HepG2 (cell line): Measurements from ENCODE around the gene CDC34. TPM values are rescaled to one million over a fixed set of nuclear protein-coding genes. Genes with fewer than 3 reads are reported as not detected.
A peak's percentile ranks its signal among the peaks of the same experiment; 100 is the strongest.

Experiments
- AGO2 ChIP-seq: fragments of 200-400 bp; formaldehyde crosslinking; optimal IDR thresholded peaks from 2 replicates; pipeline ENCODE3; 2017; ENCODE audit warnings: mild to moderate bottlenecking, low read depth, low read length, moderate library complexity
- ARID5B ChIP-seq: IDR thresholded peaks from 2 replicates; pipeline ENCODE4 v1.4.0; 2020; ENCODE audit warnings: mild to moderate bottlenecking, missing genetic modification reagents
- BHLHE40 ChIP-seq: IDR thresholded peaks from 2 replicates; pipeline ENCODE4 v1.6.1; 2011; ENCODE audit warnings: low read length, improper control_type of control experiment
- BRCA1 ChIP-seq: sonication (generic); formaldehyde crosslinking; IDR thresholded peaks from 2 replicates; pipeline ENCODE4 v1.4.0; 2020; ENCODE audit warnings: missing genetic modification reagents
- CBFB ChIP-seq: sonication (generic); formaldehyde crosslinking; IDR thresholded peaks from 2 replicates; pipeline ENCODE4 v1.4.0; 2020; ENCODE audit warnings: missing genetic modification reagents
- CSRNP1 ChIP-seq: sonication (generic); formaldehyde crosslinking; IDR thresholded peaks from 2 replicates; pipeline ENCODE4 v1.8.1; 2023; ENCODE audit warnings: mild to moderate bottlenecking, missing genetic modification reagents
- DBP ChIP-seq: sonication (generic); formaldehyde crosslinking; IDR thresholded peaks from 2 replicates; pipeline ENCODE4 v1.4.0; 2020; ENCODE audit warnings: missing genetic modification reagents; ENCODE audit errors: not compliant biosample characterization
- DPF2 ChIP-seq: sonication (generic); formaldehyde crosslinking; IDR thresholded peaks from 2 replicates; pipeline ENCODE4 v1.4.0; 2020; ENCODE audit warnings: mild to moderate bottlenecking, low read depth, missing genetic modification reagents, borderline replicate concordance
- HDAC2 ChIP-seq: sonication (generic); formaldehyde crosslinking; IDR thresholded peaks from 2 replicates; pipeline ENCODE4 v1.4.0; 2020; ENCODE audit warnings: missing genetic modification reagents
- HOXA3 ChIP-seq: sonication (generic); formaldehyde crosslinking; IDR thresholded peaks from 2 replicates; pipeline ENCODE4 v1.5.0; 2020; ENCODE audit warnings: missing genetic modification reagents
- HOXA9 ChIP-seq: sonication (generic); formaldehyde crosslinking; IDR thresholded peaks from 2 replicates; pipeline ENCODE4 v1.8.1; 2022; ENCODE audit warnings: missing genetic modification reagents, mild to moderate bottlenecking, moderate library complexity, borderline replicate concordance
- KLF13 ChIP-seq: sonication (generic); formaldehyde crosslinking; IDR thresholded peaks from 2 replicates; pipeline ENCODE4 v1.4.0; 2020; ENCODE audit warnings: mild to moderate bottlenecking, missing genetic modification reagents
- MBNL3 ChIP-seq: fragments of 250-450 bp; sonication (Bioruptor Pico); conservative IDR thresholded peaks from 2 replicates; pipeline ENCODE4 v1.8.0; 2022; ENCODE audit warnings: mild to moderate bottlenecking, inconsistent platforms
- MLLT10 ChIP-seq: sonication (generic); formaldehyde crosslinking; IDR thresholded peaks from 2 replicates; pipeline ENCODE4 v1.4.0; 2020; ENCODE audit warnings: missing genetic modification reagents
- NR1H2 ChIP-seq: sonication (generic); formaldehyde crosslinking; IDR thresholded peaks from 2 replicates; pipeline ENCODE4 v1.8.1; 2022; ENCODE audit warnings: low read depth, missing genetic modification reagents, borderline replicate concordance
- PRPF4 ChIP-seq: fragments of 200-400 bp; formaldehyde crosslinking; IDR thresholded peaks from 2 replicates; pipeline ENCODE4 v1.6.1; 2016; ENCODE audit warnings: low read length, low read depth; ENCODE audit not compliant: poor library complexity, severe bottlenecking
- REPIN1 ChIP-seq: sonication (generic); formaldehyde crosslinking; IDR thresholded peaks from 2 replicates; pipeline ENCODE4 v1.8.0; 2022; ENCODE audit warnings: missing genetic modification reagents, low read depth, mild to moderate bottlenecking, borderline replicate concordance
- SMC3 ChIP-seq: IDR thresholded peaks from 2 replicates; pipeline ENCODE4 v1.6.1; 2011; ENCODE audit warnings: low read length, improper control_type of control experiment
- STAG1 ChIP-seq: sonication (generic); formaldehyde crosslinking; IDR thresholded peaks from 2 replicates; pipeline ENCODE4 v1.4.0; 2020; ENCODE audit warnings: missing genetic modification reagents
- WIZ ChIP-seq: sonication (generic); formaldehyde crosslinking; IDR thresholded peaks from 2 replicates; pipeline ENCODE4 v1.5.1; 2020; ENCODE audit warnings: mild to moderate bottlenecking, missing genetic modification reagents
- ZNF225 ChIP-seq: sonication (generic); formaldehyde crosslinking; IDR thresholded peaks from 2 replicates; pipeline ENCODE4 v1.4.0; 2020; ENCODE audit warnings: mild to moderate bottlenecking, missing genetic modification reagents
- ZNF282 ChIP-seq: fragments of 450-650 bp; IDR thresholded peaks from 2 replicates; pipeline ENCODE4 v1.6.1; 2018; ENCODE audit not compliant: partially characterized antibody
- ZNF362 ChIP-seq: sonication (generic); formaldehyde crosslinking; IDR thresholded peaks from 2 replicates; pipeline ENCODE4 v1.4.0; 2020; ENCODE audit warnings: missing genetic modification reagents, mild to moderate bottlenecking, borderline replicate concordance
- ZNF678 ChIP-seq: sonication (generic); formaldehyde crosslinking; IDR thresholded peaks from 2 replicates; pipeline ENCODE4 v1.4.0; 2020; ENCODE audit warnings: mild to moderate bottlenecking, missing genetic modification reagents
- polyA plus RNA-seq, 8 experiments: library from polyadenylated mRNA; depleted of rRNA in 3 of 8; stranded (reverse) in 7 of 8; unstranded in 1 of 8; fragments of >200 nt; fragmentation: Illumina TruSeq in 4 of 8; extraction: Trizol in 4 of 8; gene quantifications; 2 replicates each; pipeline versions ENCODE4 v1.2.1 to v1.2.3, GENCODE V29; 2011 to 2016; ENCODE audit warnings: low read depth in 4 of 8, missing spikeins in 1 of 8, mixed read lengths in 1 of 8; ENCODE audit not compliant: insufficient read depth in 1 of 8
- total RNA-seq, 5 experiments: library from RNA; depleted of rRNA; stranded (reverse); fragments of >200 nt; fragmentation: Illumina TruSeq; extraction: Trizol; gene quantifications; 2 replicates each; pipeline ENCODE4 v1.2.3, GENCODE V29; 2016; ENCODE audit warnings: low read depth in 1 of 5

CDC34 gene
- total and polyA plus RNA-seq, 2 of the 13 experiments (the other 11 are each of a cell fraction or from before 2014, with no cell fraction given) = 138 to 150 TPM

- TF ChIP-seq HOXA9 (CRISPR knock-in tag) (no peak), ZNF362 (CRISPR knock-in tag) (peak; percentile 55; the same call in 1 of the 2 replicates), KLF13 (CRISPR knock-in tag) (no peak), ZNF225 (CRISPR knock-in tag) (peak; percentile 74; the same call in 1 of the 2 replicates), NR1H2 (no peak), BHLHE40 (no peak), HOXA3 (CRISPR knock-in tag) (peak; percentile 94), STAG1 (CRISPR knock-in tag) (0 out of 2 replicates have a peak, but pooled peaks have one; percentile 8), ZNF678 (CRISPR knock-in tag) (no peak), MBNL3 (CRISPR knock-in tag) (no peak), PRPF4 (no peak), WIZ (no peak), ARID5B (peak; percentile 77), SMC3 (no peak), MLLT10 (CRISPR knock-in tag) (no peak), HDAC2 (CRISPR knock-in tag) (peak; percentile 79), DPF2 (peak; percentile 50; the same call in 1 of the 2 replicates), CBFB (CRISPR knock-in tag) (peak; percentile 69; the same call in 1 of the 2 replicates), BRCA1 (CRISPR knock-in tag) (no peak), AGO2 (no peak), DBP (no peak), REPIN1 (CRISPR knock-in tag) (peak; percentile 90; the same call in 1 of the 2 replicates), CSRNP1 (CRISPR knock-in tag) (no peak), ZNF282 (no peak)
These were observed 7.4 kb upstream of the CDC34 start (continued) for GRCh38 chr19:524062-524674.
